WTC11 (cell line): Measurements from ENCODE around the gene PTPA. TPM values are rescaled to one million over a fixed set of nuclear protein-coding genes. Genes with fewer than 3 reads are reported as not detected.

Source experiments
- ATAC-seq: fragments of 200-7000 bp; cut with Tn5 transposase; 2 replicates; pipeline ENCODE4 v1.10.0; 2021; ENCODE audit warnings: mild to moderate bottlenecking, moderate library complexity
- CTCF ChIA-PET: fragments of 300-600 bp; sonication (Branson Sonifier 250); formaldehyde crosslinking; loops from one replicate; lab custom pipeline; 2021; ENCODE audit warnings: antibody characterized with exemption; lab: Charles Lee
- POLR2A ChIA-PET: fragments of 350-600 bp; sonication (Branson Sonifier 250); formaldehyde crosslinking; loops from one replicate; lab custom pipeline; 2021; ENCODE audit warnings: antibody characterized with exemption; lab: Charles Lee
- DNase-seq: peaks from one replicate; pipeline ENCODE4 v3.0.0; 2021; ENCODE audit warnings: low spot score
- H3K27ac Mint-ChIP-seq: 2 replicates; pipeline ENCODE4 v1.8.0; 2021; ENCODE audit warnings: mixed read lengths
- H3K27me3 Mint-ChIP-seq: 2 replicates; pipeline ENCODE4 v1.8.0; 2021; ENCODE audit warnings: low read depth, mild to moderate bottlenecking, moderate library complexity, mixed read lengths
- H3K36me3 Mint-ChIP-seq: 2 replicates; pipeline ENCODE4 v1.8.0; 2021; ENCODE audit warnings: mixed read lengths
- H3K4me1 Mint-ChIP-seq: 2 replicates; pipeline ENCODE4 v1.8.0; 2022; ENCODE audit warnings: mixed read lengths
- H3K4me3 Mint-ChIP-seq: 2 replicates; pipeline ENCODE4 v1.8.0; 2021; ENCODE audit warnings: mild to moderate bottlenecking, moderate library complexity, mixed read lengths
- H3K9me3 Mint-ChIP-seq: 2 replicates; pipeline ENCODE4 v1.8.0; 2021; ENCODE audit warnings: mixed read lengths
- AR ChIP-seq: fragments of 250-450 bp; sonication (Bioruptor Pico); IDR thresholded peaks from 2 replicates; pipeline ENCODE4 v1.9.0; 2021; ENCODE audit warnings: mild to moderate bottlenecking
- ATF2 ChIP-seq: sonication (generic); formaldehyde crosslinking; IDR thresholded peaks from 2 replicates; pipeline ENCODE4 v1.8.1; 2022; ENCODE audit warnings: low read depth, missing genetic modification reagents, borderline replicate concordance
- CBFB ChIP-seq: sonication (generic); formaldehyde crosslinking; IDR thresholded peaks from 2 replicates; pipeline ENCODE4 v1.8.1; 2022; ENCODE audit warnings: mild to moderate bottlenecking, low read depth, missing genetic modification reagents
- CREB1 ChIP-seq: sonication (generic); formaldehyde crosslinking; IDR thresholded peaks from 2 replicates; pipeline ENCODE4 v1.8.0; 2023; ENCODE audit warnings: mild to moderate bottlenecking, missing genetic modification reagents
- E2F5 ChIP-seq: sonication (generic); formaldehyde crosslinking; IDR thresholded peaks from 2 replicates; pipeline ENCODE4 v1.8.1; 2022; ENCODE audit warnings: mild to moderate bottlenecking, moderate library complexity, missing genetic modification reagents
- ELF4 ChIP-seq: sonication (generic); formaldehyde crosslinking; IDR thresholded peaks from 2 replicates; pipeline ENCODE4 v1.8.1; 2022; ENCODE audit warnings: low read depth, mild to moderate bottlenecking, moderate library complexity, missing genetic modification reagents
- ETV6 ChIP-seq: sonication (generic); formaldehyde crosslinking; IDR thresholded peaks from 2 replicates; pipeline ENCODE4 v1.8.1; 2022; ENCODE audit warnings: mild to moderate bottlenecking, missing genetic modification reagents
- GTF2I ChIP-seq: fragments of 250-450 bp; sonication (Bioruptor Pico); conservative IDR thresholded peaks from 2 replicates; pipeline ENCODE4 v1.4.0; 2021; ENCODE audit warnings: mild to moderate bottlenecking
- HMGXB4 ChIP-seq: sonication (generic); formaldehyde crosslinking; IDR thresholded peaks from 2 replicates; pipeline ENCODE4 v1.8.1; 2023; ENCODE audit warnings: mild to moderate bottlenecking, moderate library complexity, missing genetic modification reagents
- JUN ChIP-seq: sonication (generic); formaldehyde crosslinking; IDR thresholded peaks from 2 replicates; pipeline ENCODE4 v1.8.0; 2023; ENCODE audit warnings: mild to moderate bottlenecking, missing genetic modification reagents
- MLX ChIP-seq: sonication (generic); formaldehyde crosslinking; IDR thresholded peaks from 2 replicates; pipeline ENCODE4 v1.8.1; 2023; ENCODE audit warnings: mild to moderate bottlenecking, missing genetic modification reagents, moderate library complexity
- MYBL2 ChIP-seq: sonication (generic); formaldehyde crosslinking; IDR thresholded peaks from 2 replicates; pipeline ENCODE4 v1.8.1; 2023; ENCODE audit warnings: mild to moderate bottlenecking, moderate library complexity, missing genetic modification reagents
- RELA ChIP-seq: sonication (generic); formaldehyde crosslinking; IDR thresholded peaks from 2 replicates; pipeline ENCODE4 v1.8.1; 2022; ENCODE audit warnings: missing genetic modification reagents, mild to moderate bottlenecking, borderline replicate concordance
- RORB ChIP-seq: fragments of 250-450 bp; sonication (Bioruptor Pico); IDR thresholded peaks from 2 replicates; pipeline ENCODE4 v1.9.0; 2021; ENCODE audit warnings: mild to moderate bottlenecking
- STAT6 ChIP-seq: sonication (generic); formaldehyde crosslinking; conservative IDR thresholded peaks from 2 replicates; pipeline ENCODE4 v1.8.1; 2023; ENCODE audit warnings: mild to moderate bottlenecking, low read depth, missing genetic modification reagents, moderate library complexity
- USF1 ChIP-seq: sonication (generic); formaldehyde crosslinking; IDR thresholded peaks from 2 replicates; pipeline ENCODE4 v1.8.0; 2022; ENCODE audit warnings: mild to moderate bottlenecking, missing genetic modification reagents
- USF2 ChIP-seq: sonication (generic); formaldehyde crosslinking; IDR thresholded peaks from 2 replicates; pipeline ENCODE4 v1.8.1; 2023; ENCODE audit warnings: mild to moderate bottlenecking, missing genetic modification reagents, moderate library complexity
- ZBTB43 ChIP-seq: sonication (generic); formaldehyde crosslinking; IDR thresholded peaks from 2 replicates; pipeline ENCODE4 v1.8.1; 2023; ENCODE audit warnings: mild to moderate bottlenecking, missing genetic modification reagents
- ZNF416 ChIP-seq: fragments of 250-450 bp; sonication (Bioruptor Pico); IDR thresholded peaks from 2 replicates; pipeline ENCODE4 v1.9.0; 2021; ENCODE audit warnings: mild to moderate bottlenecking, inconsistent platforms
- ZNF423 ChIP-seq: fragments of 250-450 bp; sonication (Bioruptor Pico); IDR thresholded peaks from 2 replicates; pipeline ENCODE4 v2.1.2; 2022; ENCODE audit warnings: mild to moderate bottlenecking, moderate library complexity
- total RNA-seq: library from RNA; stranded (reverse); gene quantifications from 3 replicates; pipeline ENCODE4 v1.2.3, GENCODE V29; 2021

PTPA gene
- total RNA-seq, 1 experiment from 2014 or later = 186 TPM

GRCh38 chr9:129150672-129151211 lies 39.5 kb downstream of the PTPA start (continued):
- TF ChIP-seq ZBTB43 (CRISPR knock-in tag) (no peak), CBFB (no peak), CREB1 (CRISPR knock-in tag) (no peak), MYBL2 (CRISPR knock-in tag) (no peak), RELA (CRISPR knock-in tag) (no peak), USF1 (CRISPR knock-in tag) (no peak)

- H3K36me3 Mint-ChIP-seq = peaks cover 9% of the 10 kb centered on the region; the same call in 1 of the 2 replicates
- H3K9me3 Mint-ChIP-seq = no peaks in the 10 kb centered on the region
- peak overlapping the region; percentile 51; the same call in 1 of the 2 replicates for H3K27ac Mint-ChIP-seq
- CTCF ChIA-PET = interaction anchor here (1.2 to 2.0 kb wide), 4 partner anchors 8 to 23 kb away, joined by 4 to 12 read pairs (median 4); no protein-coding TSS in a partner anchor
- no peak overlapping the region for H3K4me3 Mint-ChIP-seq
- POLR2A ChIA-PET = no interaction called here
- no peak for TF ChIP-seq MLX (CRISPR knock-in tag)
- no peak for TF ChIP-seq CBFB
- TF ChIP-seq ZNF416 (CRISPR knock-in tag) = no peak
- TF ChIP-seq JUN = no peak
- TF ChIP-seq RORB (CRISPR knock-in tag) = no peak
- no peak for TF ChIP-seq STAT6
- no peak for TF ChIP-seq USF2 (CRISPR knock-in tag)
- TF ChIP-seq GTF2I (CRISPR knock-in tag) = no peak
- TF ChIP-seq HMGXB4 = no peak
- TF ChIP-seq AR (CRISPR knock-in tag) = no peak
- TF ChIP-seq E2F5 (CRISPR knock-in tag) = no peak
- TF ChIP-seq ATF2 (CRISPR knock-in tag) = no peak
- no peak for TF ChIP-seq ELF4 (CRISPR knock-in tag)
- no peak for TF ChIP-seq ZNF423 (CRISPR knock-in tag)
- TF ChIP-seq ETV6 (CRISPR knock-in tag) = no peak
- H3K27me3 Mint-ChIP-seq = no peaks in the 10 kb centered on the region
- H3K4me1 Mint-ChIP-seq = peaks cover 9% of the 10 kb centered on the region
- DNase-seq = no peak
- no peak for ATAC-seq
Observed at GRCh38 chr9:129151469-129151868, 40.3 kb downstream of the PTPA start.
